ENCODE results near the gene TENT4A. TPM values are rescaled to one million over a fixed set of nuclear protein-coding genes. Genes with fewer than 3 reads are reported as not detected.

The TENT4A gene
- total RNA-seq, 6 experiments from 2014 or later: 19.8 to 23.8 (median 21.7) TPM

DNA sequence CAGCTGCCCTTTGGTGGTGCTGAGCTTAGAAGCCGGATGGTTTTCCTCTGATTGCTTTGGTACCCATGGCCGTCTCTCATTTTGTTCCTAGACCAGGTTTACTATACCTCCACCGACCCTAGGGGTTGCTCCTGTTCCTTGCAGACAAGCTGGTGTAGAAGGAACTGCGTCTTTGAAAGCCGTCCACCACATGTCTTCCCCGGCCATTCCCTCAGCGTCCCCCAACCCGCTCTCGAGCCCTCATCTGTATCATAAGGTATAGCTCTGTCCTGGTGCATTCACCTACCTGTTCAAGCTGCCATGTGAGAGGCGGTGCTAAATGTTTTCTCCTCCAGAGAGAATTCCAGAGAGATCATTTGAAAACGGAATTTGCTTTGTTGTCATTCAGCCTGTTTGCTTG is 39.5 kb downstream of the TENT4A start:
- Mint-ChIP-seq H3K4me3 (no peak overlapping the region), H3K4me1 (ENCODE audit: low read depth) (peaks cover 3% of the 10 kb centered on the region), H3K36me3 (ENCODE audit: low read depth) (peaks cover 68% of the 10 kb centered on the region), H3K27me3 (ENCODE audit: insufficient read depth) (no peaks in the 10 kb centered on the region; the same call in none of the 2 replicates), H3K9me3 (no peaks in the 10 kb centered on the region), H3K27ac (no peak overlapping the region)
- DNase-seq: no peak
- TF ChIP-seq, protein P1, sequence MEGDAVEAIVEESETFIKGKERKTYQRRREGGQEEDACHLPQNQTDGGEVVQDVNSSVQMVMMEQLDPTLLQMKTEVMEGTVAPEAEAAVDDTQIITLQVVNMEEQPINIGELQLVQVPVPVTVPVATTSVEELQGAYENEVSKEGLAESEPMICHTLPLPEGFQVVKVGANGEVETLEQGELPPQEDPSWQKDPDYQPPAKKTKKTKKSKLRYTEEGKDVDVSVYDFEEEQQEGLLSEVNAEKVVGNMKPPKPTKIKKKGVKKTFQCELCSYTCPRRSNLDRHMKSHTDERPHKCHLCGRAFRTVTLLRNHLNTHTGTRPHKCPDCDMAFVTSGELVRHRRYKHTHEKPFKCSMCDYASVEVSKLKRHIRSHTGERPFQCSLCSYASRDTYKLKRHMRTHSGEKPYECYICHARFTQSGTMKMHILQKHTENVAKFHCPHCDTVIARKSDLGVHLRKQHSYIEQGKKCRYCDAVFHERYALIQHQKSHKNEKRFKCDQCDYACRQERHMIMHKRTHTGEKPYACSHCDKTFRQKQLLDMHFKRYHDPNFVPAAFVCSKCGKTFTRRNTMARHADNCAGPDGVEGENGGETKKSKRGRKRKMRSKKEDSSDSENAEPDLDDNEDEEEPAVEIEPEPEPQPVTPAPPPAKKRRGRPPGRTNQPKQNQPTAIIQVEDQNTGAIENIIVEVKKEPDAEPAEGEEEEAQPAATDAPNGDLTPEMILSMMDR (IDR thresholded peaks at IDR 0.05): no peak

DNA sequence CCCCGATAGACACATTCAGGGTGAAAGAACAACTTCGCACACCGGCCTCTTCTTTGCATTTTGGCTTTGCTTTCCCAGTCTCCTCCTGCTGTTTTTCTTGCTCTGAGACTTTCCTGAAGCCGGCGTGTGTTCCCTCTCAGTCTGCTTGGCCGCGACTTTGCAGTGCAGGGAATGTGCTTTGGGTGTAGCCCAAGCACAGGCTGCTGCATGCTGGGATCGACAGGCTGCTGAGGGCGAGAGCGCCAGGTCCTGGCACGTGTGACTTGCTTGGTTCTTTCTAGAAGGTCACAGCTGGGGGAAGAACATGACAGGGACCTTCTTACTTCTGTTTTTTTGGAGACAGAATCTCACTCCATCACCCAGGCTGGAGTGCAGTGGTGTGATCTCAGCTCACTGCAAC is 40.6 kb downstream of the TENT4A start:
- Mint-ChIP-seq H3K36me3 (ENCODE audit: low read depth) (peaks cover 65% of the 10 kb centered on the region), H3K4me1 (ENCODE audit: low read depth) (no peaks in the 10 kb centered on the region), H3K27me3 (ENCODE audit: insufficient read depth) (no peaks in the 10 kb centered on the region; the same call in none of the 2 replicates), H3K4me3 (no peak overlapping the region), H3K9me3 (no peaks in the 10 kb centered on the region), H3K27ac (no peak overlapping the region)
- no peak for DNase-seq
- TF ChIP-seq, protein P1 (IDR thresholded peaks at IDR 0.05): no peak

DNA sequence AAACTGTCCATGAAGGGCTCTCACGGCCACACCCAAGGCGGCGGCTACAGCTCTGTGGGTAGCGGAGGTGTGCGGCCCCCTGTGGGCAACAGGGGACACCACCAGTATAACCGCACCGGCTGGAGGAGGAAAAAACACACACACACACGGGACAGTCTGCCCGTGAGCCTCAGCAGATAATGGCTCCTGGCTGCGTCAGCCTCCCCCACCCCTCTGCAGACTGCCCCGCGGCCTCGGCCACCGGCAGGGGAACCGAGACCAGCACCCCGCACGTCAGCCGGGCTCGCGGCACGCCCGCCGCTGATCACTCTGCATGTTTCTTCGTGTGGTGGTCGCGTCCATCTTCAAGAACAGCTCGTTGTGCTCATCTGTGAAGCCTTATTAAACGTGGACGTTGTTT is 41.5 kb downstream of the TENT4A start:
- H3K27ac Mint-ChIP-seq: no peak overlapping the region
- no peaks in the 10 kb centered on the region; the same call in 1 of the 2 replicates for H3K4me1 Mint-ChIP-seq (ENCODE audit: low read depth)

DNA sequence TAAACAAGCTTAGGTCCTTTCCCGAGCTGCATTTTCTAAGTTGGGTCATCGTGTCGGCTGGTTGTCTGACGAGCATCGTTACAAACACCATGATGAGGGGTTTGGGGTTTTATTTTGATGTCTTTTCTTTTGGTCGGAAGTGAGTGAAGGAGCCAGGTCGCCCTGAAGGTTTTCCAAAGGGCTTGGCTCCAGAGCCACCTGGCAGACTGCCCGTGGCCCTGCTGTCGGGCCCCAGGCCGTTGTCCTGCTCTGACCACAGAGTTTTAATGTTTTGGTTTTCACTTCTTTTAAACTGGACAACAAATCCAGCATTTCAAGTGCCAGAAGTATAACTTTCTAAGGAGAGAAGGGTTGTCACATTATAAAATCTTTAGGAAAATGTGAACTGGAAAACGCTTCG is 42.3 kb downstream of the TENT4A start:
- no peak for DNase-seq
- Mint-ChIP-seq H3K4me3 (no peak overlapping the region), H3K36me3 (ENCODE audit: low read depth) (peaks cover 66% of the 10 kb centered on the region), H3K4me1 (ENCODE audit: low read depth) (no peaks in the 10 kb centered on the region; the same call in 1 of the 2 replicates), H3K27ac (no peak overlapping the region), H3K9me3 (no peaks in the 10 kb centered on the region), H3K27me3 (ENCODE audit: insufficient read depth) (no peaks in the 10 kb centered on the region; the same call in 1 of the 2 replicates)
- TF ChIP-seq, protein P1 (IDR thresholded peaks at IDR 0.05): no peak

More for the DNA sequence above, 41.5 kb downstream of the TENT4A start:
- H3K36me3 Mint-ChIP-seq (ENCODE audit: low read depth): peaks cover 71% of the 10 kb centered on the region
- H3K4me3 Mint-ChIP-seq: no peak overlapping the region
- TF ChIP-seq, protein P1 (IDR thresholded peaks at IDR 0.05): no peak
- H3K9me3 Mint-ChIP-seq: no peaks in the 10 kb centered on the region
- DNase-seq: no peak
- no peaks in the 10 kb centered on the region; the same call in 1 of the 2 replicates for H3K27me3 Mint-ChIP-seq (ENCODE audit: insufficient read depth)

DNA sequence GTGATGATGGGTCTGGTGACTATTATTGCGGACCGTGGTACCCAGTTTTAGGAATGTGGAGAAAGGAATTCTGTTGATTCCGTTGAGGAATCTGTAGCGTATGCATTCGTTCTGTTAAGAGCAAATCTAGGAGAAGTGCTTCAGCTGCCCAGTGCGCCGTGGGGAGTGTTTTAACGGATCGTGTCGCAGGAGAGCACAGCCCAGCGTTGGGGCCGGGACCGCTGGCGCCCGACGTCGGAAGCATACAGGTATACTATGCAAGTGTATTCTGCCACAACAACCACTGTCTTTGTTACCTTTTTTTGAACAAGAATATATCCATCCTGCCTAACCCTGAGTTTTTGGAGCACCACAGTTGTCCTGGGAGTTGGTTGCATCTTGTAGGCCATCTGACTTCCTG is 42.7 kb downstream of the TENT4A start:
- TF ChIP-seq, protein P1 (IDR thresholded peaks at IDR 0.05): no peak
- DNase-seq: no peak
- H3K27ac Mint-ChIP-seq: no peak overlapping the region
- H3K9me3 Mint-ChIP-seq: no peaks in the 10 kb centered on the region
- H3K27me3 Mint-ChIP-seq (ENCODE audit: insufficient read depth): no peaks in the 10 kb centered on the region; the same call in 1 of the 2 replicates
- no peaks in the 10 kb centered on the region; the same call in 1 of the 2 replicates for H3K4me1 Mint-ChIP-seq (ENCODE audit: low read depth)
- H3K36me3 Mint-ChIP-seq (ENCODE audit: low read depth): peaks cover 68% of the 10 kb centered on the region
- no peak overlapping the region for H3K4me3 Mint-ChIP-seq

All from HFFc6 (cell line).